MM.1S (cell line): Measurements from ENCODE around the gene STARD5.

ENCODE experiments used
- DNase-seq: peaks from one replicate; pipeline ENCODE4 v3.0.0-alpha.2; 2015
- H2AFZ ChIP-seq: fragments of 300-600 bp; sonication (generic); 2 replicates; pipeline ENCODE4 v1.6.0; 2016; ENCODE audit warnings: antibody characterized with exemption, low read length
- H3F3A ChIP-seq: fragments of 300-600 bp; sonication (generic); 2 replicates; pipeline ENCODE4 v1.6.1; 2016; ENCODE audit warnings: mild to moderate bottlenecking, antibody characterized with exemption, low read length, moderate library complexity, mixed read lengths; ENCODE audit not compliant: insufficient read depth
- H3K27ac ChIP-seq: fragments of 300-600 bp; sonication (generic); 2 replicates; pipeline ENCODE4 v1.5.1; 2016; ENCODE audit warnings: mild to moderate bottlenecking, low read length
- H3K27me3 ChIP-seq: fragments of 300-600 bp; sonication (generic); replicated peaks from 2 replicates; pipeline ENCODE4 v1.6.0; 2016; ENCODE audit warnings: low read length; ENCODE audit not compliant: insufficient read depth
- H3K36me3 ChIP-seq: fragments of 300-600 bp; sonication (generic); replicated peaks from 2 replicates; pipeline ENCODE4 v1.6.1; 2016; ENCODE audit warnings: mild to moderate bottlenecking, low read length, mixed read lengths; ENCODE audit not compliant: insufficient read depth
- H3K4me1 ChIP-seq: fragments of 300-600 bp; sonication (generic); 2 replicates; pipeline ENCODE4 v1.6.1; 2016; ENCODE audit warnings: low read length, mixed read lengths
- H3K4me2 ChIP-seq: fragments of 300-600 bp; sonication (generic); 2 replicates; pipeline ENCODE4 v1.6.0; 2016; ENCODE audit warnings: low read depth, low read length
- H3K4me3 ChIP-seq: fragments of 300-600 bp; sonication (generic); 2 replicates; pipeline ENCODE4 v1.5.1; 2016; ENCODE audit warnings: low read length, mixed read lengths
- H3K79me2 ChIP-seq: fragments of 300-600 bp; sonication (generic); 2 replicates; pipeline ENCODE4 v1.6.1; 2016; ENCODE audit warnings: mixed run types, low read length, mixed read lengths
- H3K9ac ChIP-seq: fragments of 300-600 bp; sonication (generic); 2 replicates; pipeline ENCODE4 v1.6.1; 2016; ENCODE audit warnings: low read length, mixed read lengths
- H3K9me2 ChIP-seq: fragments of 300-600 bp; sonication (generic); replicated peaks from 2 replicates; pipeline ENCODE4 v1.6.1; 2016; ENCODE audit warnings: mild to moderate bottlenecking, low read length, mixed read lengths; ENCODE audit not compliant: insufficient read depth
- H3K9me3 ChIP-seq: fragments of 300-600 bp; sonication (generic); replicated peaks from 2 replicates; pipeline ENCODE4 v1.6.1; 2016; ENCODE audit warnings: mild to moderate bottlenecking, low read length, mixed read lengths; ENCODE audit not compliant: insufficient read depth
- H4K20me1 ChIP-seq: fragments of 300-600 bp; sonication (generic); 2 replicates; pipeline ENCODE4 v1.6.1; 2016; ENCODE audit warnings: mild to moderate bottlenecking, low read length, moderate library complexity, mixed read lengths; ENCODE audit not compliant: insufficient read depth
- CTCF ChIP-seq: fragments of 300-600 bp; sonication (generic); IDR thresholded peaks from 2 replicates; pipeline ENCODE4 v1.5.1; 2016; ENCODE audit warnings: antibody characterized with exemption, low read length, mixed read lengths
- EZH2 ChIP-seq: fragments of 300-600 bp; sonication (generic); optimal IDR thresholded peaks from 2 replicates; pipeline ENCODE3; 2017; ENCODE audit warnings: low read depth, mild to moderate bottlenecking, antibody characterized with exemption, low read length, mixed read lengths
- EZH2phosphoT487 ChIP-seq: fragments of 300-600 bp; sonication (generic); IDR thresholded peaks from 2 replicates; pipeline ENCODE4 v1.6.1; 2018; ENCODE audit warnings: antibody characterized with exemption, low read length

The STARD5 gene

GRCh38 chr15:81321667-81322066, 2.3 kb downstream of the STARD5 start:
- no peak overlapping the region; the same call in 1 of the 2 replicates for H3K27ac ChIP-seq
- peaks cover 64% of the 10 kb centered on the region for H3F3A ChIP-seq
- peaks cover 90% of the 10 kb centered on the region for H3K79me2 ChIP-seq
- H3K4me3 ChIP-seq = peak overlapping the region; percentile 98
- TF ChIP-seq EZH2 (no peak), EZH2phosphoT487 (no peak), CTCF (no peak)
- no peaks in the 10 kb centered on the region for H3K9me2 ChIP-seq
- H3K36me3 ChIP-seq = peaks cover 28% of the 10 kb centered on the region
- no peaks in the 10 kb centered on the region for H4K20me1 ChIP-seq
- no peak for DNase-seq
- H3K4me1 ChIP-seq = peaks cover 72% of the 10 kb centered on the region
- H2AFZ ChIP-seq = no peak overlapping the region
- H3K9ac ChIP-seq = peak overlapping the region; percentile 93; the same call in 1 of the 2 replicates
- H3K9me3 ChIP-seq = no peaks in the 10 kb centered on the region
- H3K4me2 ChIP-seq = peak overlapping the region; percentile 91
- no peaks in the 10 kb centered on the region for H3K27me3 ChIP-seq

- peak overlapping the region; percentile 70 for H3K4me2 ChIP-seq
- H2AFZ ChIP-seq = no peak overlapping the region
- no peaks in the 10 kb centered on the region for H3K9me3 ChIP-seq
- no peak for DNase-seq
- TF ChIP-seq EZH2phosphoT487 (no peak), EZH2 (no peak), CTCF (no peak)
- H3K4me3 ChIP-seq = peak overlapping the region; percentile 7; the same call in 1 of the 2 replicates
- no peaks in the 10 kb centered on the region for H4K20me1 ChIP-seq
- peaks cover 86% of the 10 kb centered on the region for H3K79me2 ChIP-seq
- no peaks in the 10 kb centered on the region for H3K27me3 ChIP-seq
- peaks cover 41% of the 10 kb centered on the region for H3K36me3 ChIP-seq
- H3K9me2 ChIP-seq = no peaks in the 10 kb centered on the region
- peaks cover 46% of the 10 kb centered on the region for H3F3A ChIP-seq
- peaks cover 62% of the 10 kb centered on the region for H3K4me1 ChIP-seq
- peak overlapping the region; percentile 88 for H3K27ac ChIP-seq
- peak overlapping the region; percentile 35; the same call in 1 of the 2 replicates for H3K9ac ChIP-seq
Measured at GRCh38 chr15:81317642-81318017, 6.3 kb downstream of the STARD5 start.

- H3K79me2 ChIP-seq = peaks cover 82% of the 10 kb centered on the region
- H3K4me2 ChIP-seq = no peak overlapping the region
- peaks cover 52% of the 10 kb centered on the region for H3F3A ChIP-seq
- no peak overlapping the region for H3K4me3 ChIP-seq
- H3K27ac ChIP-seq = no peak overlapping the region
- no peak overlapping the region for H3K9ac ChIP-seq
- no peaks in the 10 kb centered on the region for H3K9me3 ChIP-seq
- H3K27me3 ChIP-seq = no peaks in the 10 kb centered on the region
- no peak for DNase-seq
- H3K4me1 ChIP-seq = peaks cover 54% of the 10 kb centered on the region
- no peak overlapping the region for H2AFZ ChIP-seq
- H4K20me1 ChIP-seq = no peaks in the 10 kb centered on the region
- no peaks in the 10 kb centered on the region for H3K9me2 ChIP-seq
- TF ChIP-seq CTCF (no peak), EZH2 (no peak), EZH2phosphoT487 (no peak)
- peaks cover 36% of the 10 kb centered on the region for H3K36me3 ChIP-seq
Measured at GRCh38 chr15:81316267-81316666, 7.7 kb downstream of the STARD5 start.
